ENCODE results near the gene DNAH17. TPM values are rescaled to one million over a fixed set of nuclear protein-coding genes. Genes with fewer than 3 reads are reported as not detected.

DNAH17 gene
- total and polyA plus RNA-seq, 2 of the 13 experiments (the other 11 are each of a cell fraction or from before 2014, with no cell fraction given) = 0.86 to 1.6 TPM

DNA sequence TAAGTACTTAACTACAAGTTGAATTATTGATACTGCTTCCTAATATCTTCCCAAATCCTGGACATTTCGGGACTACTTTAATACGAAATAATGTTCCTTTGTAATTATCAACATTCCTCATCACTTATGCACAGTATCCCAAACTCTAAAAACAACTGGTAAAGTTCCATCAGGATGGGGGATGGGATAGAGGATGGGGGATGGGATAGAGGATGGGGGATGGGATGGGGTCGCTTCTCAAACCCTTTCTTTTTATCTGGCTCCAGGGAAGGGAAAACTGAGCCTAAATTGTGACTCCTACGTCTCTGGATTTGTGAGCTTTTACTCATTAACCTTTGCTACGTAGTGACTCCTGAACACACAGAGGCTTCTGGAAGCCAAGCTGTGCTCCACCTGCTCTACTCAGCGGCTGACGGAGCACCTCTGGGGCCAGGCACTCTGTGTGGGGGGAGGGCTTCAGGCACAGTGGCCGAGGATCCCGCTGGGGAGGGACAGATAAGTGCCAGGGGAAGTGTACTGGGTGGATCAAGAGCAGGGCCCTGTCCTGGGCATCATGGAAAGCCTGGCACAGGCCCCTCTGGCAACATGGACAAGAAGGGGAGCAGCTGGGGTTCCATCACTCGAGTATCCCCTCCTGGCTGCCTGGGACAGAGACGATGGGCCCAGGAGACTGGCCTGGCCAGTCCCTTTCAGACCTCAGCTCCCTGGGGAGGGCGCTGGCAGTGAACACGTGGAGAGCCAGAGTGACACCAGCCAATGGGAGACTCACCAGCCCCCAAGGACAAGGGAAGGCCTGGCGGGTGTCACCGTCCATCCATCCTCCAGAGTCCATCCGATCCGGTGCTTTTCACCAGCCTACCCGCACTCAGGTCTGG lies 142.5 kb downstream of the DNAH17 start:
- ChIA-PET CTCF (ENCODE audit: low intra/inter-chr PET ratio, low total read pairs) (no interaction called here), POLR2A (no interaction called here)
- H3K79me2 ChIP-seq (ENCODE audit: insufficient read depth, low read length) = no peaks in the 10 kb centered on the region
- intact Hi-C loops (cut with micrococcal nuclease; ENCODE audit: unreplicated experiment) (no loop called here), in situ Hi-C loops (cut with HindIII; ENCODE audit: extremely low pct_ligation_motif_present, low pct_unique_long_range_greater_than_20kb) (no loop called here)
- WGBS (ENCODE audit: low lambda C conversion rate) = 24% methylated on average over 14 of the region's 18 CpGs
- peaks cover 0 to 8% of the 10 kb centered on the region in 2 experiments; a peak in 3 of 5 replicates for H3K27me3 ChIP-seq (ENCODE audit: control insufficient read depth in 1 of 2, insufficient read depth in 2 of 2, low read length in 2 of 2)
- no peak for FAIRE-seq
- H3K4me1 ChIP-seq (ENCODE audit: insufficient read depth, low read length) = peaks cover 32% of the 10 kb centered on the region
- no peak overlapping the region for H3K4me2 ChIP-seq (ENCODE audit: low read depth, low read length)
- no peak overlapping the region for H2AFZ ChIP-seq (ENCODE audit: low read length)
- H3K9me3 ChIP-seq (ENCODE audit: low read length) = no peaks in the 10 kb centered on the region
- BruUV-seq (replicated peaks) = no TSS peak
- H3K9ac ChIP-seq (ENCODE audit: insufficient read depth, low read depth, low read length) = no peak overlapping the region
- peak; percentile 3; the same call in 2 of the 3 replicates for ATAC-seq
- H3K36me3 ChIP-seq (replicated peaks in 1 of 2; ENCODE audit: control insufficient read depth in 1 of 2, insufficient read depth in 2 of 2, low read length in 2 of 2) = no peaks in the 10 kb centered on the region
- H3K4me3 ChIP-seq (replicated peaks in 1 of 3; ENCODE audit: insufficient read depth in 1 of 3, low read depth in 2 of 3, low read length in 3 of 3) = no peak overlapping the region
- DNase-seq (ENCODE audit: low spot score) = no peak
- no peaks in the 10 kb centered on the region for H4K20me1 ChIP-seq (ENCODE audit: insufficient read depth, low read length)
- H3K27ac ChIP-seq (ENCODE audit: extremely low read length, insufficient read depth, low read length) = no peak overlapping the region
- TF ChIP-seq, protein P1, sequence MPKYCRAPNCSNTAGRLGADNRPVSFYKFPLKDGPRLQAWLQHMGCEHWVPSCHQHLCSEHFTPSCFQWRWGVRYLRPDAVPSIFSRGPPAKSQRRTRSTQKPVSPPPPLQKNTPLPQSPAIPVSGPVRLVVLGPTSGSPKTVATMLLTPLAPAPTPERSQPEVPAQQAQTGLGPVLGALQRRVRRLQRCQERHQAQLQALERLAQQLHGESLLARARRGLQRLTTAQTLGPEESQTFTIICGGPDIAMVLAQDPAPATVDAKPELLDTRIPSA (CRISPR knock-in tag; IDR thresholded peaks at IDR 0.05; ENCODE audit: borderline replicate concordance) = no peak
- TF ChIP-seq NR2F2 (IDR thresholded peaks at IDR 0.05; ENCODE audit: borderline replicate concordance, low read depth) (no peak), MAZ (IDR thresholded peaks at IDR 0.05; ENCODE audit: borderline replicate concordance, low read depth, low read length) (no peak), MAZ (CRISPR knock-in tag; IDR thresholded peaks at IDR 0.05; ENCODE audit: low read depth) (no peak), KDM2A (CRISPR knock-in tag; IDR thresholded peaks at IDR 0.05; ENCODE audit: borderline replicate concordance, low read depth) (0 out of 2 replicates have a peak, but pooled peaks have one; percentile 15), PCBP2 (optimal IDR thresholded peaks at IDR 0.05; ENCODE audit: low read depth, low read length, poor library complexity, severe bottlenecking) (peak; percentile 49), ZNF781 (CRISPR knock-in tag; IDR thresholded peaks at IDR 0.05; ENCODE audit: borderline replicate concordance, not compliant biosample characterization) (no peak), ZNF790 (CRISPR knock-in tag; IDR thresholded peaks at IDR 0.05; ENCODE audit: borderline replicate concordance) (no peak), BCL6 (CRISPR knock-in tag; IDR thresholded peaks at IDR 0.05) (no peak), SALL1 (CRISPR knock-in tag; IDR thresholded peaks at IDR 0.05) (peak; percentile 9; the same call in 1 of the 2 replicates), ZNF709 (CRISPR knock-in tag; IDR thresholded peaks at IDR 0.05) (no peak), MAX (IDR thresholded peaks at IDR 0.05) (0 out of 2 replicates have a peak, but pooled peaks have one; percentile 24)
- TF ChIP-seq, protein P2, sequence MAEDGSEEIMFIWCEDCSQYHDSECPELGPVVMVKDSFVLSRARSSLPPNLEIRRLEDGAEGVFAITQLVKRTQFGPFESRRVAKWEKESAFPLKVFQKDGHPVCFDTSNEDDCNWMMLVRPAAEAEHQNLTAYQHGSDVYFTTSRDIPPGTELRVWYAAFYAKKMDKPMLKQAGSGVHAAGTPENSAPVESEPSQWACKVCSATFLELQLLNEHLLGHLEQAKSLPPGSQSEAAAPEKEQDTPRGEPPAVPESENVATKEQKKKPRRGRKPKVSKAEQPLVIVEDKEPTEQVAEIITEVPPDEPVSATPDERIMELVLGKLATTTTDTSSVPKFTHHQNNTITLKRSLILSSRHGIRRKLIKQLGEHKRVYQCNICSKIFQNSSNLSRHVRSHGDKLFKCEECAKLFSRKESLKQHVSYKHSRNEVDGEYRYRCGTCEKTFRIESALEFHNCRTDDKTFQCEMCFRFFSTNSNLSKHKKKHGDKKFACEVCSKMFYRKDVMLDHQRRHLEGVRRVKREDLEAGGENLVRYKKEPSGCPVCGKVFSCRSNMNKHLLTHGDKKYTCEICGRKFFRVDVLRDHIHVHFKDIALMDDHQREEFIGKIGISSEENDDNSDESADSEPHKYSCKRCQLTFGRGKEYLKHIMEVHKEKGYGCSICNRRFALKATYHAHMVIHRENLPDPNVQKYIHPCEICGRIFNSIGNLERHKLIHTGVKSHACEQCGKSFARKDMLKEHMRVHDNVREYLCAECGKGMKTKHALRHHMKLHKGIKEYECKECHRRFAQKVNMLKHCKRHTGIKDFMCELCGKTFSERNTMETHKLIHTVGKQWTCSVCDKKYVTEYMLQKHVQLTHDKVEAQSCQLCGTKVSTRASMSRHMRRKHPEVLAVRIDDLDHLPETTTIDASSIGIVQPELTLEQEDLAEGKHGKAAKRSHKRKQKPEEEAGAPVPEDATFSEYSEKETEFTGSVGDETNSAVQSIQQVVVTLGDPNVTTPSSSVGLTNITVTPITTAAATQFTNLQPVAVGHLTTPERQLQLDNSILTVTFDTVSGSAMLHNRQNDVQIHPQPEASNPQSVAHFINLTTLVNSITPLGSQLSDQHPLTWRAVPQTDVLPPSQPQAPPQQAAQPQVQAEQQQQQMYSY (CRISPR knock-in tag; IDR thresholded peaks at IDR 0.05) = peak; percentile 64; the same call in 1 of the 2 replicates
- TF ChIP-seq, protein P3, sequence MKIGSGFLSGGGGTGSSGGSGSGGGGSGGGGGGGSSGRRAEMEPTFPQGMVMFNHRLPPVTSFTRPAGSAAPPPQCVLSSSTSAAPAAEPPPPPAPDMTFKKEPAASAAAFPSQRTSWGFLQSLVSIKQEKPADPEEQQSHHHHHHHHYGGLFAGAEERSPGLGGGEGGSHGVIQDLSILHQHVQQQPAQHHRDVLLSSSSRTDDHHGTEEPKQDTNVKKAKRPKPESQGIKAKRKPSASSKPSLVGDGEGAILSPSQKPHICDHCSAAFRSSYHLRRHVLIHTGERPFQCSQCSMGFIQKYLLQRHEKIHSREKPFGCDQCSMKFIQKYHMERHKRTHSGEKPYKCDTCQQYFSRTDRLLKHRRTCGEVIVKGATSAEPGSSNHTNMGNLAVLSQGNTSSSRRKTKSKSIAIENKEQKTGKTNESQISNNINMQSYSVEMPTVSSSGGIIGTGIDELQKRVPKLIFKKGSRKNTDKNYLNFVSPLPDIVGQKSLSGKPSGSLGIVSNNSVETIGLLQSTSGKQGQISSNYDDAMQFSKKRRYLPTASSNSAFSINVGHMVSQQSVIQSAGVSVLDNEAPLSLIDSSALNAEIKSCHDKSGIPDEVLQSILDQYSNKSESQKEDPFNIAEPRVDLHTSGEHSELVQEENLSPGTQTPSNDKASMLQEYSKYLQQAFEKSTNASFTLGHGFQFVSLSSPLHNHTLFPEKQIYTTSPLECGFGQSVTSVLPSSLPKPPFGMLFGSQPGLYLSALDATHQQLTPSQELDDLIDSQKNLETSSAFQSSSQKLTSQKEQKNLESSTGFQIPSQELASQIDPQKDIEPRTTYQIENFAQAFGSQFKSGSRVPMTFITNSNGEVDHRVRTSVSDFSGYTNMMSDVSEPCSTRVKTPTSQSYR (CRISPR knock-in tag; IDR thresholded peaks at IDR 0.05; ENCODE audit: borderline replicate concordance) = no peak

Measured in HepG2 (cell line).